Esophagus muscularis mucosa (tissue), 3 donors: Measurements from ENCODE around the gene NRIP1.

ENCODE experiments used
- CTCF ChIP-seq, 3 experiments: fragments of 200-600 bp in 2 of 3; fragments of 450-650 bp in 1 of 3; sonication (generic) in 2 of 3; IDR thresholded peaks; one replicate each; pipeline ENCODE4 v1.5.1; 2017 to 2019; ENCODE audit warnings: antibody characterized with exemption in 3 of 3, mild to moderate bottlenecking in 2 of 3, moderate library complexity in 1 of 3
- POLR2A ChIP-seq: fragments of 450-650 bp; IDR thresholded peaks from one replicate; pipeline ENCODE4 v1.6.1; 2017; ENCODE audit warnings: antibody characterized with exemption, moderate library complexity, mild to moderate bottlenecking, low read depth

DNA sequence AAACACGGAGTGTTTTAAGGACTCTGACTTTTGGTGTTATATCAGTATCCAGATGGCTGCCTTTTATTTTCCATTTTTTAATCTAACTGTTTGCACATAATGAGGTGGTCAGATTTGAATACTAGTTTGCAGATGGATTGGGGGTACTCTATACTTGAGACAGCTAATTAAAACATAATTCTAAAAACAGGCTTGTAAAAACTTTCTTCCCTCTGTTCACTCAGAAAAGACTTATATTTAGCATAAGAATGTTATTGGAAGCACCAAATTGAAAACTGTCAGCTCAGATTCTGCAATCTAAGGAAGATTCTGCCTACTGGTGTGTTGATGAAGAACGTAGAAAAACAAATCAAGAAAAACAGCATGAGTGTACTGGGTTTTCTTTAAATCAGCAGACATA, 44.0 kb upstream of the NRIP1 start:
- TF ChIP-seq CTCF (IDR thresholded peaks at IDR 0.05), result no peak
- no peak for TF ChIP-seq POLR2A
